H1 (cell line): ENCODE results near the gene ZNF629. TPM values are rescaled to one million over a fixed set of nuclear protein-coding genes. Genes with fewer than 3 reads are reported as not detected.
"Not testable (repeated sequence)": the region's sequence is repeated elsewhere in the genome, so short reads cannot be mapped to it uniquely, and the experiment has no call there.

Experiments used
- CTCF ChIA-PET: fragments of 300-600 bp; sonication (Branson Sonifier 250); formaldehyde crosslinking; loops from one replicate; lab custom pipeline; 2021; ENCODE audit not compliant: partially characterized antibody; lab: Charles Lee
- POLR2A ChIA-PET: fragments of 300-600 bp; sonication (Branson Sonifier 250); formaldehyde crosslinking; loops from one replicate; lab custom pipeline; 2021; ENCODE audit warnings: inconsistent platforms; ENCODE audit not compliant: partially characterized antibody; lab: Charles Lee
- DNase-seq, 2 experiments: peaks; one replicate each; pipeline versions ENCODE4 v3.0.0 to v3.0.0-alpha.2; 2010 to 2022; ENCODE audit warnings: low spot score in 2 of 2, low read depth in 1 of 2, mixed read lengths in 1 of 2
- FAIRE-seq: peaks from 2 replicates; lab custom pipeline; 2011; peaks lifted over from hg19 to GRCh38; lab: Jason Lieb, UNC
- H2AFZ ChIP-seq: 2 replicates; pipeline ENCODE4 v1.8.1; 2012; ENCODE audit warnings: low read length, inconsistent platforms
- H2AK5ac ChIP-seq: 2 replicates; pipeline ENCODE4 v1.6.1; 2013; ENCODE audit warnings: low read depth, low read length
- H2BK120ac ChIP-seq: replicated peaks from 2 replicates; pipeline ENCODE3; 2013; ENCODE audit warnings: low read depth, low read length, inconsistent platforms
- H2BK12ac ChIP-seq: 2 replicates; pipeline ENCODE4 v1.6.1; 2013; ENCODE audit warnings: low read depth, low read length
- H2BK15ac ChIP-seq: 2 replicates; pipeline ENCODE4 v1.6.1; 2013; ENCODE audit warnings: low read length
- H2BK20ac ChIP-seq: 2 replicates; pipeline ENCODE4 v1.6.1; 2013; ENCODE audit warnings: low read length
- H2BK5ac ChIP-seq: 2 replicates; pipeline ENCODE4 v1.6.1; 2013; ENCODE audit warnings: low read depth, low read length
- H3K14ac ChIP-seq: 2 replicates; pipeline ENCODE4 v1.6.1; 2013; ENCODE audit warnings: inconsistent platforms; ENCODE audit not compliant: insufficient read length
- H3K18ac ChIP-seq: 2 replicates; pipeline ENCODE4 v1.6.1; 2013; ENCODE audit warnings: low read length; ENCODE audit errors: extremely low read depth
- H3K23ac ChIP-seq: 2 replicates; pipeline ENCODE4 v1.6.1; 2013; ENCODE audit warnings: inconsistent platforms; ENCODE audit not compliant: insufficient read length
- H3K23me2 ChIP-seq: 2 replicates; pipeline ENCODE4 v1.6.1; 2013; ENCODE audit warnings: low read depth, low read length
- H3K27ac ChIP-seq: 2 replicates; pipeline ENCODE4 v1.6.1; 2011; ENCODE audit warnings: low read depth, low read length, inconsistent platforms
- H3K27me3 ChIP-seq, 4 experiments: replicated peaks in 1 of 4; 1 replicate in 1 of 4; 2 replicates in 3 of 4; pipeline versions ENCODE4 v1.6.1 to v1.8.1; 2011 to 2013; ENCODE audit warnings: low read length in 3 of 4, mild to moderate bottlenecking in 3 of 4, inconsistent platforms in 2 of 4, mixed read lengths in 2 of 4, moderate library complexity in 1 of 4; ENCODE audit not compliant: control insufficient read depth in 3 of 4, insufficient read depth in 3 of 4; ENCODE audit errors: extremely low read depth in 1 of 4
- H3K36me3 ChIP-seq, 4 experiments: 2 replicates each; pipeline versions ENCODE4 v1.6.1 to v1.8.1; 2011 to 2013; ENCODE audit warnings: mild to moderate bottlenecking in 4 of 4, low read length in 3 of 4, moderate library complexity in 2 of 4, control low read depth in 1 of 4, inconsistent platforms in 1 of 4; ENCODE audit not compliant: insufficient read depth in 4 of 4, control insufficient read depth in 2 of 4
- H3K4ac ChIP-seq: replicated peaks from 2 replicates; pipeline ENCODE3; 2013; ENCODE audit warnings: low read length, low read depth, mixed read lengths, inconsistent platforms; ENCODE audit not compliant: insufficient read length
- H3K4me1 ChIP-seq, 4 experiments: replicated peaks in 1 of 4; 1 replicate in 1 of 4; 2 replicates in 3 of 4; pipeline versions ENCODE4 v1.6.1 to v1.8.1; 2011 to 2013; ENCODE audit warnings: low read length in 3 of 4, inconsistent platforms in 2 of 4, mixed read lengths in 1 of 4; ENCODE audit not compliant: insufficient read depth in 4 of 4, control insufficient read depth in 3 of 4
- H3K4me2 ChIP-seq, 2 experiments: 2 replicates each; pipeline versions ENCODE4 v1.6.1 to v1.8.1; 2011 to 2013; ENCODE audit warnings: low read depth in 2 of 2, low read length in 2 of 2, control low read depth in 1 of 2, inconsistent platforms in 1 of 2, mild to moderate bottlenecking in 1 of 2; ENCODE audit not compliant: insufficient read depth in 1 of 2
- H3K4me3 ChIP-seq, 4 experiments: fragments of 200-600, 300-600 bp in 1 of 4; sonication (generic), shearing (Covaris generic), sonication (Bioruptor Twin) in 1 of 4; 2 replicates each; pipeline versions ENCODE4 v1.5.1 to v1.8.1; 2011 to 2016; ENCODE audit warnings: low read length in 4 of 4, low read depth in 3 of 4, control low read depth in 2 of 4, inconsistent platforms in 2 of 4, mild to moderate bottlenecking in 2 of 4, mixed read lengths in 1 of 4, moderate library complexity in 1 of 4; ENCODE audit not compliant: insufficient read depth in 2 of 4; ENCODE audit errors: extremely low read depth in 1 of 4
- H3K56ac ChIP-seq: replicated peaks from 2 replicates; pipeline ENCODE3; 2013; ENCODE audit warnings: low read depth, mild to moderate bottlenecking, mixed read lengths, low read length, inconsistent platforms; ENCODE audit not compliant: insufficient read length
- H3K79me1 ChIP-seq: 2 replicates; pipeline ENCODE4 v1.6.1; 2013; ENCODE audit warnings: low read depth, low read length, control low read depth
- H3K79me2 ChIP-seq, 2 experiments: 2 replicates each; pipeline versions ENCODE4 v1.6.1 to v1.8.1; 2012 to 2013; ENCODE audit warnings: low read length in 2 of 2, mild to moderate bottlenecking in 2 of 2, inconsistent platforms in 1 of 2; ENCODE audit not compliant: insufficient read depth in 2 of 2, control insufficient read depth in 1 of 2
- H3K9ac ChIP-seq, 4 experiments: replicated peaks in 1 of 4; 1 replicate in 1 of 4; 2 replicates in 3 of 4; pipeline versions ENCODE4 v1.6.1 to v1.8.1; 2011 to 2013; ENCODE audit warnings: low read depth in 3 of 4, low read length in 3 of 4, control low read depth in 2 of 4, mild to moderate bottlenecking in 2 of 4, moderate library complexity in 2 of 4, inconsistent platforms in 1 of 4; ENCODE audit errors: extremely low read depth in 1 of 4
- H3K9me3 ChIP-seq, 2 experiments: 2 replicates each; pipeline versions ENCODE4 v1.6.1 to v1.8.1; 2012 to 2013; ENCODE audit warnings: mild to moderate bottlenecking in 2 of 2, moderate library complexity in 2 of 2, control low read depth in 1 of 2, inconsistent platforms in 1 of 2, low read depth in 1 of 2, low read length in 1 of 2, mixed read lengths in 1 of 2; ENCODE audit not compliant: insufficient read depth in 2 of 2
- H4K20me1 ChIP-seq, 2 experiments: replicated peaks in 1 of 2; 2 replicates each; pipeline versions ENCODE3 to v1.8.1; 2011 to 2013; ENCODE audit warnings: inconsistent platforms in 2 of 2, low read length in 2 of 2, mild to moderate bottlenecking in 1 of 2; ENCODE audit not compliant: insufficient read depth in 2 of 2, control insufficient read depth in 1 of 2
- H4K5ac ChIP-seq: 2 replicates; pipeline ENCODE4 v1.6.1; 2013; ENCODE audit warnings: low read length, low read depth, mixed read lengths, inconsistent platforms; ENCODE audit not compliant: insufficient read length
- H4K8ac ChIP-seq: 2 replicates; pipeline ENCODE4 v1.8.0; 2013; ENCODE audit warnings: mild to moderate bottlenecking, moderate library complexity, low read length, inconsistent platforms; ENCODE audit not compliant: insufficient read depth; ENCODE audit errors: extremely low read depth
- H4K91ac ChIP-seq: replicated peaks from 2 replicates; pipeline ENCODE3; 2013; ENCODE audit warnings: low read length, mixed read lengths, inconsistent platforms; ENCODE audit not compliant: insufficient read length
- WGBS, 2 experiments: shearing (Covaris generic) in 1 of 2; methylation state at CpG; one replicate each; pipeline versions ENCODE4 v1.1.6 to v1.1.7; 2013 to 2015; ENCODE audit warnings: low lambda C conversion rate in 2 of 2, mixed read lengths in 2 of 2, inconsistent platforms in 1 of 2, low coverage in 1 of 2, missing lambda C conversion rate in 1 of 2; ENCODE audit not compliant: insufficient replicate concordance in 2 of 2, insufficient coverage in 1 of 2, insufficient read length in 1 of 2; ENCODE audit errors: extremely low coverage in 1 of 2, missing lambda C conversion rate in 1 of 2; 5-methylcytosine and 5-hydroxymethylcytosine counted together
- polyA plus RNA-seq, 7 experiments: library from polyadenylated mRNA; depleted of rRNA in 3 of 7; stranded (reverse) in 5 of 7; unstranded in 2 of 7; fragments of >200 nt in 5 of 7; fragments of 200-250 nt in 2 of 7; gene quantifications; 1 replicate in 5 of 7; 2 replicates in 1 of 7; 4 replicates in 1 of 7; pipeline versions ENCODE4 v1.2.1 to v1.2.3, GENCODE V29; 2011 to 2013; ENCODE audit warnings: missing spikeins in 2 of 7, mixed read lengths in 2 of 7
- total RNA-seq: library from RNA; stranded (reverse); fragmentation: NEBNext Ultra II Directional; extraction: Animal tissue kit (Norgen Biotek cat#: 25700); gene quantifications from 2 replicates; pipeline ENCODE4 v1.2.1, GENCODE V29; 2021

Gene ZNF629
- total and polyA plus RNA-seq, 2 of the 8 experiments (the other 6 are each of a cell fraction or from before 2014, with no cell fraction given), result 11.0 to 19.5 TPM

- H3K27ac ChIP-seq, H3K4me1 ChIP-seq, H2AK5ac ChIP-seq, H3K36me3 ChIP-seq, H3K23me2 ChIP-seq, H3K4ac ChIP-seq, H2BK15ac ChIP-seq, H3K79me1 ChIP-seq, H3K79me2 ChIP-seq, H2BK20ac ChIP-seq, H2BK120ac ChIP-seq, DNase-seq, H4K91ac ChIP-seq, H3K9ac ChIP-seq, H3K14ac ChIP-seq, H2BK12ac ChIP-seq, H3K18ac ChIP-seq, POLR2A ChIA-PET, H3K23ac ChIP-seq, H4K8ac ChIP-seq, H3K4me2 ChIP-seq, H3K56ac ChIP-seq, H4K20me1 ChIP-seq, H3K9me3 ChIP-seq, FAIRE-seq, H3K4me3 ChIP-seq, H2AFZ ChIP-seq, H4K5ac ChIP-seq, H2BK5ac ChIP-seq: not testable (repeated sequence)
- 80% methylated on average over 5 of the region's 5 CpGs; no CpG with 5 or more reads in 1 of the 2 experiments for WGBS, 2 experiments
- CTCF ChIA-PET, result interaction anchor here (0.7 to 1.2 kb wide), 2 partner anchors 12 to 25 kb away, joined by 3 read pairs; no protein-coding TSS in a partner anchor
- peaks cover 0 to 19% (median 10%) of the 10 kb centered on the region in 4 experiments; a peak in 6 of 7 replicates for H3K27me3 ChIP-seq
These were observed 22.7 kb upstream of the ZNF629 start for GRCh38 chr16:30809675-30810074.

DNA sequence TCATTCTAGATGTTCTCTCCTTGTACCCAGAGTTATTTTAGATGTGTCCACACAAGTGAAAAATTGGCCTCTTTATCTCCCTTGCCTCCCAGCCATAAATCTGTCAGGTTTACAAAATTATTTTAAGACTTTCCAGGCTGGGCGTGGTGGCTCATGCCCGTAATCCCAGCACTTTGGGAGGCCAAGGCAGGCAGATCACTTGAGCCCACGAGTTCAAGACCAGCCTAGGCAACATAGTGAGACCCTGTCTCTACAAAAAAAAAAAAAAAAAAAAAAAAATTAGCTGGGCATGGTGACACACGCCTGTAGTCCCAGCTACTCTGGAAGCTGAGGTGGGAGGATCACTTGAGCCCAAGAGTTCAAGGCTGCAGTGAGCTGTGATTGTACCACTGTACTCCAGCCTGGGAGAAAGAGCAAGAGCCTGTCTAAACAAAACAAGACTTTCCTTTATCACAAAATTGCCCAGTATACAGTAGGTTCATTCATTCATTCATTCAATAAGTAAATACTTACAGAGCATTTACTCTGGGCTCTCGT lies 22.0 kb upstream of the ZNF629 start:
- H3K27ac ChIP-seq, H3K79me1 ChIP-seq, H4K20me1 ChIP-seq, H2AK5ac ChIP-seq, H4K5ac ChIP-seq, H3K18ac ChIP-seq, FAIRE-seq, H3K9me3 ChIP-seq, DNase-seq, H3K23ac ChIP-seq, POLR2A ChIA-PET, H2BK5ac ChIP-seq, H3K36me3 ChIP-seq, H3K4me1 ChIP-seq, H4K91ac ChIP-seq, H3K4ac ChIP-seq, H2BK15ac ChIP-seq, H3K56ac ChIP-seq, H3K79me2 ChIP-seq, H2BK20ac ChIP-seq, H2AFZ ChIP-seq, H3K14ac ChIP-seq, H3K4me2 ChIP-seq, H3K9ac ChIP-seq, H4K8ac ChIP-seq, H2BK12ac ChIP-seq, H3K23me2 ChIP-seq, H3K4me3 ChIP-seq, H2BK120ac ChIP-seq: not testable (repeated sequence)
- peaks cover 0 to 19% (median 10%) of the 10 kb centered on the region in 4 experiments; a peak in 6 of 7 replicates for H3K27me3 ChIP-seq
- CTCF ChIA-PET, result interaction anchor here (0.7 to 1.1 kb wide), 2 partner anchors 12 to 1569 kb away, joined by 3 to 4 read pairs; no protein-coding TSS in a partner anchor
- 81% methylated on average over 3 of the region's 5 CpGs; no CpG with 5 or more reads in 1 of the 2 experiments for WGBS, 2 experiments
